BJ (cell line): Measurements from ENCODE around the gene MAP3K12. TPM values are rescaled to one million over a fixed set of nuclear protein-coding genes. Genes with fewer than 3 reads are reported as not detected.
"Not testable (repeated sequence)": the region's sequence is repeated elsewhere in the genome, so short reads cannot be mapped to it uniquely, and the experiment has no call there.

Experiments
- CTCF ChIA-PET: fragments of 350-600 bp; formaldehyde crosslinking; extraction: SDS; loops from one replicate; lab custom pipeline; 2021; ENCODE audit warnings: antibody characterized with exemption, inconsistent platforms; lab: Yijun Ruan, JAX
- POLR2A ChIA-PET: fragments of 300-600 bp; sonication (Branson Sonifier 250); formaldehyde crosslinking; extraction: SDS; loops from one replicate; lab custom pipeline; 2021; ENCODE audit warnings: antibody characterized with exemption; lab: Charles Lee
- DNase-seq: peaks from one replicate; pipeline ENCODE4 v3.0.0-alpha.2; 2011; ENCODE audit warnings: low read depth
- H3K27me3 ChIP-seq: 2 replicates; pipeline ENCODE4 v1.6.0; 2011; ENCODE audit warnings: low read length; ENCODE audit not compliant: control insufficient read depth, insufficient read depth
- H3K36me3 ChIP-seq: 2 replicates; pipeline ENCODE4 v1.5.1; 2011; ENCODE audit warnings: low read length; ENCODE audit not compliant: control insufficient read depth, insufficient read depth
- H3K4me3 ChIP-seq: 2 replicates; pipeline ENCODE4 v1.5.1; 2011; ENCODE audit warnings: low read depth, mild to moderate bottlenecking, control low read depth, low read length
- polyA plus RNA-seq: library from polyadenylated mRNA; depleted of rRNA; stranded (reverse); fragments of >200 nt; gene quantifications from 2 replicates; pipeline ENCODE4 v1.2.3, GENCODE V29; 2011
- TF ChIP-seq, protein P1 (sequence below): IDR thresholded peaks from 2 replicates; pipeline ENCODE4 v1.5.1; 2011; ENCODE audit warnings: low read depth, mild to moderate bottlenecking, control low read depth, inconsistent platforms, low read length, moderate library complexity; ENCODE audit not compliant: insufficient read depth

MAP3K12 gene
- polyA plus RNA-seq, 1 experiment, result 61.2 TPM

- peaks cover 44% of the 10 kb centered on the region for H3K36me3 ChIP-seq
- no peaks in the 10 kb centered on the region for H3K27me3 ChIP-seq
- no peak overlapping the region for H3K4me3 ChIP-seq
- ChIA-PET CTCF (interaction anchor here (0.8 kb wide), 1 partner anchor 24 kb away, joined by 3 read pairs; the partner anchor contains the start of gene NPFF), POLR2A (no interaction called here)
- DNase-seq, result no peak
- TF ChIP-seq, protein P1, sequence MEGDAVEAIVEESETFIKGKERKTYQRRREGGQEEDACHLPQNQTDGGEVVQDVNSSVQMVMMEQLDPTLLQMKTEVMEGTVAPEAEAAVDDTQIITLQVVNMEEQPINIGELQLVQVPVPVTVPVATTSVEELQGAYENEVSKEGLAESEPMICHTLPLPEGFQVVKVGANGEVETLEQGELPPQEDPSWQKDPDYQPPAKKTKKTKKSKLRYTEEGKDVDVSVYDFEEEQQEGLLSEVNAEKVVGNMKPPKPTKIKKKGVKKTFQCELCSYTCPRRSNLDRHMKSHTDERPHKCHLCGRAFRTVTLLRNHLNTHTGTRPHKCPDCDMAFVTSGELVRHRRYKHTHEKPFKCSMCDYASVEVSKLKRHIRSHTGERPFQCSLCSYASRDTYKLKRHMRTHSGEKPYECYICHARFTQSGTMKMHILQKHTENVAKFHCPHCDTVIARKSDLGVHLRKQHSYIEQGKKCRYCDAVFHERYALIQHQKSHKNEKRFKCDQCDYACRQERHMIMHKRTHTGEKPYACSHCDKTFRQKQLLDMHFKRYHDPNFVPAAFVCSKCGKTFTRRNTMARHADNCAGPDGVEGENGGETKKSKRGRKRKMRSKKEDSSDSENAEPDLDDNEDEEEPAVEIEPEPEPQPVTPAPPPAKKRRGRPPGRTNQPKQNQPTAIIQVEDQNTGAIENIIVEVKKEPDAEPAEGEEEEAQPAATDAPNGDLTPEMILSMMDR, result no peak
These were observed 15.9 kb downstream of the MAP3K12 start for GRCh38 chr12:53483225-53483978.

DNA sequence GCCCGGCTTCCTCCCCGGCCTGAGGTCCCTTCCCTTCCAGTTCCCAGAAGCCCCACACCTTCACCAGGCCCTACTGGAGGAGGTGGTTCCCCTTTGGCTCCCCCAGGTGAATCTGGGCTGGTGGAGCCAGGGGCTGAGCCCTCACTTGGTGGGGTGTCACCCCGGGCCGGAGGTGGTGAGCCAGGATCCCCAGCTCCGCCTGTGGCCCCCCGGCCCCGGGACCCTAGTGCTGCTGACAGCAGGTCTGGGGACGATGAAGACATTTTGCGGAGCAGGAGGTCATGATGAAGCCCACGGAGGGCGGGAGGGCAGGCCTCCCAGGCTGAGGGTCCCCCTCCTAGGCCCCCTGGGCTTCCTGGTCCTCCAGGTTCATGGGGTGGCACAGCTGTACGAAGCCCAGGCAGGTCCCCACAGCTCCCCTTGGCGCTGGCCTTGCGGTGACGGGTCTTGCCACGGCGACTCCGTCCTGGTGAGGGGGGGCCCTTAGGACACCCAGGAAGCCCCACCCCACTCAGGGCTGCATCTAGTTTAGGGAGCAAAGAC is 16.6 kb downstream of the MAP3K12 start:
- TF ChIP-seq, protein P1, result no peak
- ChIA-PET CTCF (interaction anchor here (0.8 to 2.1 kb wide), 4 partner anchors 9 to 162 kb away, joined by 3 to 17 read pairs (median 6); partner anchors contain the start of gene NPFF), POLR2A (interaction anchor here (1.0 kb wide), 1 partner anchor 16 kb away, joined by 4 read pairs; the partner anchor contains the start of gene MAP3K12)
- Histone ChIP-seq H3K36me3 (peaks cover 42% of the 10 kb centered on the region), H3K4me3 (no peak overlapping the region), H3K27me3 (no peaks in the 10 kb centered on the region)
- DNase-seq, result no peak

DNA sequence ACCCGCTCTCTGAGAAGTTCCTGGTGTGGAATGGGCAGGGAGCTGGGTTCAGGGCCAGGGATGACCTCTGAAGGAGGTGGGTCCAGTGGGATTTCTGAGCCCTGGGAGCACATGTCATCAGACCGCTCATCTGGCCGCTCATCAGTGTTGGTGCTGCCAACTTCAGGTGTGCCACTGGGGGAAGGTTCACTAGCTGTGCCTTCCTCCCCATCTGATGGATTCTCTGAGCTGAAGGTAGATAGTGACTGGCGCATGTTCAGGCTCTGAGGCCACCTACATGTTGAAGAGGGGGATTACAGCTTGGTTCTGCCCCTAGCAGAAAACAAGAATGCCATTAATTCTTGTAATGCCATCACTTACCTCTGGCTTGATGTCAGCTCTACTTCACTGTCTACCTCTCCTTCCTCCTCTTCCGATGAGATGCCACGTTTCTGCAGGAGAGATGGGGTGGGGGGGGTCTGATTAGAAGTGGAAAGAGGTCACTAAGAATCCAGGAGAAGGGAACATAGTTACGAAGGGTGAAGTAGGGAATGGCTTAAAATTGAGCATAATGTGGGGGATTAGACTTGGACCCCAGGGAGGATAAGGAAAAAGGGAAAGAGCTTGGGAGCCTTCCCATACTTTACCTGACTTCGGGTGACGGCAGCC is 17.2 kb downstream of the MAP3K12 start:
- DNase-seq, result no peak
- TF ChIP-seq, protein P1, result peak; percentile 27; the same call in 1 of the 2 replicates
- Histone ChIP-seq H3K27me3 (no peaks in the 10 kb centered on the region), H3K36me3 (peaks cover 42% of the 10 kb centered on the region), H3K4me3 (no peak overlapping the region)
- CTCF ChIA-PET, result interaction anchor here (0.6 to 2.1 kb wide), 8 partner anchors 8 to 161 kb away, joined by 3 to 17 read pairs (median 4); partner anchors contain the start of genes MAP3K12 and NPFF
- POLR2A ChIA-PET, result interaction anchor here (0.8 to 1.0 kb wide), 2 partner anchors 17 to 19 kb away, joined by 4 read pairs; partner anchors contain the start of genes MAP3K12 and TARBP2

DNA sequence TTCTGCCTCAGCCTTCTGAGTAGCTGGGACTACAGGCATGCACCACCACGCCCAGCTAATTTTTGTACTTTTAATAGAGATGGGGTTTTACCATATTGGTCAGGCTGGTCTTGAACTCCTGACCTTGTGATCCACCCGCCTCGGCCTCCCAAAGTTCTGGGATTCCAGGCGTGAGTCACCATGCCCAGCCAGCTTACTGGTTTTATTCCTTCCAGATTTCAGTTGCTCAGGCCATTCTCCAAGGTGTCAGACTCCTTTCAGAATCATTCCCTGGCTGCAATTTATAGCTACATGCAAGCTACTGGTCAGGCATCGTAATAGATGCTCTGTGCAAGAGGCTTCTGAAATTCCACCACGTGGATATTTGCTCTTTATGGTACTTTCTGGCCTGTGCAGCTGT is 17.8 kb downstream of the MAP3K12 start:
- POLR2A ChIA-PET, result interaction anchor here (0.8 to 1.0 kb wide), 2 partner anchors 18 to 20 kb away, joined by 4 read pairs; partner anchors contain the start of genes MAP3K12 and TARBP2

More for the DNA sequence above, 17.8 kb downstream of the MAP3K12 start:
- CTCF ChIA-PET, result interaction anchor here (0.6 to 2.1 kb wide), 9 partner anchors 8 to 452 kb away, joined by 3 to 17 read pairs (median 4); partner anchors contain the start of genes MAP3K12 and NPFF
- peak; percentile 78 for DNase-seq
- H3K27me3 ChIP-seq, H3K4me3 ChIP-seq: not testable (repeated sequence)
- H3K36me3 ChIP-seq, result peaks cover 40% of the 10 kb centered on the region
